GM23338 (cell line): Measurements from ENCODE around the gene ADAMTS18. TPM values are rescaled to one million over a fixed set of nuclear protein-coding genes. Genes with fewer than 3 reads are reported as not detected.

Experiments
- ATAC-seq: fragments of 200-7000 bp; cut with Tn5 transposase; 3 replicates; pipeline ENCODE4 v1.9.1; 2020
- DNase-seq: peaks from one replicate; pipeline ENCODE4 v3.0.0-alpha.2; 2015; ENCODE audit warnings: low spot score
- H2AFZ ChIP-seq: fragments of 200-600 bp; sonication (generic); 2 replicates; pipeline ENCODE4 v1.8.0; 2016; ENCODE audit warnings: antibody characterized with exemption, mild to moderate bottlenecking, moderate library complexity
- H3F3A ChIP-seq: fragments of 200-600 bp; sonication (generic); replicated peaks from 2 replicates; pipeline ENCODE4 v1.8.0; 2017; ENCODE audit warnings: antibody characterized with exemption, mixed run types, low read depth
- H3K27ac ChIP-seq: fragments of 200-600 bp; sonication (generic); 2 replicates; pipeline ENCODE4 v1.6.1; 2016; ENCODE audit warnings: low read depth
- H3K27me3 ChIP-seq: fragments of 200-600 bp; sonication (generic); 2 replicates; pipeline ENCODE4 v1.8.0; 2016; ENCODE audit warnings: mild to moderate bottlenecking, mixed run types, moderate library complexity; ENCODE audit not compliant: insufficient read depth
- H3K36me3 ChIP-seq: fragments of 200-600 bp; sonication (generic); 2 replicates; pipeline ENCODE4 v1.8.0; 2016; ENCODE audit warnings: mild to moderate bottlenecking; ENCODE audit not compliant: insufficient read depth
- H3K4me1 ChIP-seq: fragments of 200-600 bp; sonication (generic); 2 replicates; pipeline ENCODE4 v1.8.0; 2016; ENCODE audit warnings: mild to moderate bottlenecking, moderate library complexity; ENCODE audit not compliant: insufficient read depth
- H3K4me2 ChIP-seq: fragments of 200-600 bp; sonication (generic); 2 replicates; pipeline ENCODE4 v1.7.1; 2017; ENCODE audit warnings: mixed run types
- H3K4me3 ChIP-seq: fragments of 200-600 bp; sonication (generic); 2 replicates; pipeline ENCODE4 v1.6.1; 2016; ENCODE audit warnings: mixed run types
- H3K79me2 ChIP-seq: fragments of 200-600 bp; sonication (generic); replicated peaks from 2 replicates; pipeline ENCODE4 v1.8.0; 2017; ENCODE audit warnings: mild to moderate bottlenecking; ENCODE audit not compliant: insufficient read depth
- H3K9me2 ChIP-seq: fragments of 200-600 bp; sonication (generic); 2 replicates; pipeline ENCODE4 v1.8.0; 2017; ENCODE audit not compliant: insufficient read depth
- H4K20me1 ChIP-seq: fragments of 200-600 bp; sonication (generic); replicated peaks from 2 replicates; pipeline ENCODE4 v1.8.0; 2017; ENCODE audit warnings: mild to moderate bottlenecking; ENCODE audit not compliant: insufficient read depth
- H3K27ac Mint-ChIP-seq: 2 replicates; pipeline ENCODE4 v1.8.0; 2020; ENCODE audit warnings: inconsistent platforms, mild to moderate bottlenecking, moderate library complexity, mixed read lengths
- H3K27me3 Mint-ChIP-seq: 3 replicates; pipeline ENCODE4 v1.8.0; 2022; ENCODE audit warnings: low read depth, mild to moderate bottlenecking, moderate library complexity, mixed read lengths, inconsistent platforms; ENCODE audit not compliant: insufficient read depth, poor library complexity
- H3K36me3 Mint-ChIP-seq: 3 replicates; pipeline ENCODE4 v1.8.0; 2021; ENCODE audit warnings: low read depth, mild to moderate bottlenecking, inconsistent platforms, moderate library complexity, mixed read lengths
- H3K4me1 Mint-ChIP-seq: 3 replicates; pipeline ENCODE4 v1.8.0; 2020; ENCODE audit warnings: mild to moderate bottlenecking, inconsistent platforms, mixed read lengths
- H3K4me3 Mint-ChIP-seq: 3 replicates; pipeline ENCODE4 v1.8.0; 2021; ENCODE audit warnings: moderate library complexity, mild to moderate bottlenecking, inconsistent platforms, mixed read lengths
- H3K9me3 Mint-ChIP-seq: 3 replicates; pipeline ENCODE4 v1.8.0; 2020; ENCODE audit warnings: moderate library complexity, mild to moderate bottlenecking, inconsistent platforms, mixed read lengths
- CTCF ChIP-seq, 2 experiments: fragments of 200-600 bp in 1 of 2; sonication (generic) in 1 of 2; conservative IDR thresholded peaks; 2 replicates each; pipeline versions ENCODE4 v1.5.1 to v1.6.1; 2016 to 2017; ENCODE audit warnings: antibody characterized with exemption in 2 of 2, low read depth in 2 of 2, mild to moderate bottlenecking in 2 of 2, moderate library complexity in 1 of 2
- ETS1 ChIP-seq: IDR thresholded peaks from 2 replicates; pipeline ENCODE4 v1.6.1; 2016; ENCODE audit warnings: antibody characterized with exemption
- EZH2 ChIP-seq: fragments of 200-600 bp; sonication (generic); IDR thresholded peaks from one replicate; pipeline ENCODE4 v1.8.0; 2017; ENCODE audit warnings: antibody characterized with exemption, mild to moderate bottlenecking, low read depth; ENCODE audit not compliant: unreplicated experiment
- EZH2phosphoT487 ChIP-seq: fragments of 200-600 bp; sonication (generic); IDR thresholded peaks from one replicate; pipeline ENCODE4 v1.8.1; 2018; ENCODE audit warnings: antibody characterized with exemption; ENCODE audit not compliant: unreplicated experiment
- NANOG ChIP-seq: IDR thresholded peaks from 2 replicates; pipeline ENCODE4 v1.6.1; 2016; ENCODE audit warnings: antibody characterized with exemption, borderline replicate concordance
- POLR2AphosphoS5 ChIP-seq: IDR thresholded peaks from 2 replicates; pipeline ENCODE4 v1.6.1; 2016; ENCODE audit warnings: antibody characterized with exemption, low read depth
- REST ChIP-seq: IDR thresholded peaks from one replicate; pipeline ENCODE4 v1.6.1; 2018; ENCODE audit warnings: antibody characterized with exemption; ENCODE audit not compliant: unreplicated experiment
- STAT1 ChIP-seq: IDR thresholded peaks from one replicate; pipeline ENCODE4 v1.6.1; 2016; ENCODE audit warnings: antibody characterized with exemption; ENCODE audit not compliant: unreplicated experiment
- ZNF331 ChIP-seq: fragments of 250-450 bp; sonication (Bioruptor Pico); IDR thresholded peaks from 2 replicates; pipeline ENCODE4 v1.5.0; 2020; ENCODE audit warnings: low read depth, mild to moderate bottlenecking, moderate library complexity
- long read RNA-seq: library from polyadenylated mRNA; unstranded; transcript quantifications from one replicate; pipeline ENCODE4 v2.0.0, GENCODE V29; 2020; ENCODE audit not compliant: unreplicated experiment
- polyA plus RNA-seq: library from polyadenylated mRNA; unstranded; fragments of >200 nt; fragmentation: Nextera tagmentation; extraction: Ambion mirVana; gene quantifications from 2 replicates; pipeline ENCODE4 v1.2.1, GENCODE V29; 2016
- total RNA-seq: library from RNA; depleted of rRNA; stranded (reverse); fragments of >200 nt; shearing (Covaris generic); gene quantifications from 2 replicates; pipeline ENCODE4 v1.2.3, GENCODE V29; 2014; rRNA removed

The ADAMTS18 gene
- 0.90 TPM in 1 of 2 replicates, not detected in the other for total RNA-seq
- polyA plus RNA-seq: 0.10 and 0.15 TPM in 2 replicates
- long read RNA-seq: 0 reads

- Histone ChIP-seq H3K4me1 (peaks cover 26% of the 10 kb centered on the region), H3K27ac (no peak within 1 kb of the TSS), H2AFZ (peak within 1 kb of the TSS; percentile 96), H3K79me2 (no peaks in the 10 kb centered on the region), H3K9me2 (no peaks in the 10 kb centered on the region), H3K27me3 (peaks cover 57% of the 10 kb centered on the region), H4K20me1 (no peaks in the 10 kb centered on the region), H3K36me3 (no peaks in the 10 kb centered on the region), H3F3A (0 out of 2 replicates have a peak, but pooled peaks cover 5% of the 10 kb centered on the region), H3K4me2 (peak within 1 kb of the TSS; percentile 93), H3K4me3 (peak within 1 kb of the TSS; percentile 76)
- peak in 1 of 2 experiments; percentile 41; a peak in 2 of 4 replicates for TF ChIP-seq CTCF (conservative IDR thresholded peaks at IDR 0.05; ENCODE audit: low read depth in 2 of 2)
- TF ChIP-seq EZH2phosphoT487: no peak
- Mint-ChIP-seq H3K36me3 (no peaks in the 10 kb centered on the region), H3K4me1 (peaks cover 18% of the 10 kb centered on the region), H3K9me3 (no peaks in the 10 kb centered on the region), H3K4me3 (peak within 1 kb of the TSS; percentile 73), H3K27ac (no peak within 1 kb of the TSS), H3K27me3 (peaks cover 28% of the 10 kb centered on the region)
- ATAC-seq (peak; percentile 87), DNase-seq (peak; percentile 72)
Observed at GRCh38 chr16:77434530-77435271, at the start of gene ADAMTS18. Gene ADAMTS18, minus strand, starts transcription at chr16:77435034. Its CDS starts 339 bp downstream, at chr16:77434695.

- Mint-ChIP-seq H3K27ac (no peak overlapping the region), H3K36me3 (no peaks in the 10 kb centered on the region), H3K4me1 (no peaks in the 10 kb centered on the region), H3K9me3 (no peaks in the 10 kb centered on the region), H3K27me3 (no peaks in the 10 kb centered on the region), H3K4me3 (no peak overlapping the region)
- Histone ChIP-seq H3K4me3 (no peak overlapping the region), H3K9me2 (no peaks in the 10 kb centered on the region), H2AFZ (no peak overlapping the region), H3F3A (no peaks in the 10 kb centered on the region), H3K79me2 (no peaks in the 10 kb centered on the region), H3K36me3 (no peaks in the 10 kb centered on the region), H3K4me1 (no peaks in the 10 kb centered on the region), H3K27ac (no peak overlapping the region), H4K20me1 (no peaks in the 10 kb centered on the region; the same call in 1 of the 2 replicates), H3K4me2 (no peak overlapping the region), H3K27me3 (no peaks in the 10 kb centered on the region)
- no peak for TF ChIP-seq ETS1
- ATAC-seq (no peak), DNase-seq (no peak)
Observed at GRCh38 chr16:77480681-77481315, 46.0 kb upstream of the ADAMTS18 start.

- ATAC-seq: no peak
- Histone ChIP-seq H3K27me3 (no peaks in the 10 kb centered on the region), H3K4me2 (no peak overlapping the region), H3K79me2 (no peaks in the 10 kb centered on the region), H3K4me3 (no peak overlapping the region), H3K27ac (no peak overlapping the region), H3K9me2 (no peaks in the 10 kb centered on the region), H4K20me1 (no peaks in the 10 kb centered on the region), H2AFZ (no peak overlapping the region), H3K4me1 (no peaks in the 10 kb centered on the region), H3F3A (no peaks in the 10 kb centered on the region), H3K36me3 (no peaks in the 10 kb centered on the region)
- Mint-ChIP-seq H3K9me3 (no peaks in the 10 kb centered on the region), H3K4me1 (no peaks in the 10 kb centered on the region; the same call in 1 of the 3 replicates), H3K27me3 (peaks cover 2% of the 10 kb centered on the region), H3K36me3 (no peaks in the 10 kb centered on the region), H3K27ac (no peak overlapping the region), H3K4me3 (no peak overlapping the region)
- DNase-seq: no peak
- TF ChIP-seq REST (no peak), NANOG (no peak), ETS1 (no peak), POLR2AphosphoS5 (no peak), ZNF331 (no peak), EZH2 (no peak), EZH2phosphoT487 (no peak), STAT1 (no peak)
Observed at GRCh38 chr16:77472262-77472661, 37.4 kb upstream of the ADAMTS18 start.
